HG03520 (cell line): Measurements from ENCODE around the gene PDXK.

ENCODE experiments used
- ATAC-seq: cut with Tn5 transposase; IDR thresholded peaks from one replicate; pipeline ENCODE4 v1.9.1; 2021; ENCODE audit warnings: mild to moderate bottlenecking, moderate library complexity; ENCODE audit not compliant: unreplicated experiment

The PDXK gene

DNA sequence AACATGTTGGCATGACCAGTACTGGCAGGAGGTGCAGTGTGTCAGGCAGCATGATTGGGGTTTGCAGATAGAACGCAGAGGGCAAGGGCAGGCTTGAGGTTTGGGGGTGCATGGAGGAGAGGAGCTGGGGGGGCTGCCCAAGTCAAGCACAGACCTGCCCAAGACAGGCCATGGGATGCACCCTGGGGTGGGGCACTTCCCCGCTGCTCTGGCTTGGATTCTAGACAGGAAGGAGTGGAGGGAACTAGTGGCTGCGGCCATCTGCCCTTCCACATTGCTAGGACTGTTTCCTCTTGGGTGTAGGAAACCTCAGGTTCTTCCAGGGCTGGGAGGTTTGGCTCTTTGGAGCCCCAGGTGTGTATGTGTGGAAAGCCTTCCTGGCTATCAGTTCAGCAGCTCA, 3.0 kb downstream of the PDXK start:
- no peak for ATAC-seq

DNA sequence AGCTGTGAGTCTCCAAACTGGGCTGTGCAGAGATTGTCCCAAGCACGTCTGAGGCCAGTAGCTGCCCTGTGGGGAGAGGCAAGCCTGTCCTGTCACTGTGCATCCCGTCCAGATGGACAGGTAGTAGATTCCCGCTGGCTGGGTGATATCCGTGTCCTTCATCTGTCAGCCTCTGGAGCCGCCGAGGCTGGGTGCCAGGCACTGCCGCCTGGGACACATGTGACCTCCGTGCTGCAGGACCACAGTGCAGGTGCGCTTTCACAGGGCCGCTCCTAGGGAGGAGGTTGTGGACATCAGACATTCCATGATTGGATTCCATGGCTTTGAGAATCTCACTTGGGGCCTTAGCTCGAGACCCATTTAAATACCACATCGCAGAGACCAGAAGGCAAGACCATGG, 4.7 kb downstream of the PDXK start:
- ATAC-seq = no peak

DNA sequence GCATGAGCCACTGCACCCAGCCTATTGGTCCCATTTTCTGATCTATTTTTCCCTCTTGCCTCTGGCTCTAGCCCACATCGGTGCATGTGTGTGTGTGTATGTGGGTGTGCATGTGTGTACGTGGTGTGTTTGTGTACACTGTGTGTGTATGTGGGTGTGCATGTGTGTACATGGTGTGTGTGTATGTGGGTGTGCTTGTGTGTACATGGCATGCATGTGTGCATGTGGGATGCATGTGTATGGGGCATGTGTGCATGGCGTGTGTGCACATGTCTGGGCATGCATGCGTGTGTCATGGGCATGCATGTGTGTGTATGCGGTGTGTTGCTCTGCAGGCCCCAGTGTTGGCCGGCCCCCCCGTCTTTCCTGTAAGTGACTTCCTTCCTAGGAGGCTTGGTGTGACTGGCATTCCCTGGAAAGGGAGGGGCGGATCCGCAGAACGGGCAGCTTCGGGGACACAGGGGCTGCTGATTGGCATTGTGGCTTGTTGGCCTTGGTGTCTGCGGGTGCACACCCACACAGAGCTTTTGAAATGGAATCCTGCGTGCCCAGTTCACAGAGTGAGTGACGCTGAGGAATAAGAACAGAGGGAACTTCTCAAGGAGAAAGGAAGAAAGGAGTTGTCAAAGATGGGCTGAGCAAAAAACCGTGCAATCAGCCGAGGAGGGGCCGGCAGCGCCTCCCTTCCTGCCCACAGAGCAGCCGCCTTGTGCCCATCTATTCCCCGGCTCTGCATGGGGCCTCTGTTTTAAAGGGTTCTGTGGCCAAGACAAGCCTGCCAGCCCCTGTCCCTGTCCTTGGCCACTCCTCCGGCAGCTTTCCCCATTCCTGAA, 8.0 kb downstream of the PDXK start:
- ATAC-seq = no peak

DNA sequence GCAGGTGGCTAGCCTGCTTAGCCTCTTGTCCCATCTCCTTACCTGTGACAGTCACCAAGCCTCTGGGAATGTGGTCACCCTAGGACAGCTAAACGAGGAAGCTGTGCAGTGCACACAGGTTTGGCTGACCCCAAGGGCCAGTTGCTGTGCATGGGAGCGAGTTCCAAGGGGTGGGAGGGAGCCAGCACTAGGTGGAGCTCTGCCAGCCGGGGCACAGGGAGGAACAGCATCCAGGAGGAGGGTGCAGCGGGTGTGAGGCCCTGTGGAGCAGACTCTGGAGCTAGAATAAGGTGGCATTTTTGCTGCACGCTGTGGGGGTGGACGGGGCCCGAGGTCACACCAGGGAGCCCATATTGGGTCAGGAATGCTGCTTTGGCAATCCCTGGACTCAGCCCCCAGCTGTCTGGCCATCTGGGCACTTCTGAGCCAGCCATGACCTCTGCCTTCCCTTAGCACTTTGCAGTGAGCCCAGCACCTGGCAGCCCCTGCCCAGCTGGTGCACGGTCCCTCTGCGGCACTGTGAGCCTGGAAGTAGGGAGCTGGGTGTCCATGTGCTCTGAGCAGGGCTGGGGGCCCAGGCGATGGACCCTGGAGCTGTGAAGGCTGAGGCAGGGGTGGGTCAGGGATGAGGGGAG, 8.7 kb downstream of the PDXK start:
- no peak for ATAC-seq

DNA sequence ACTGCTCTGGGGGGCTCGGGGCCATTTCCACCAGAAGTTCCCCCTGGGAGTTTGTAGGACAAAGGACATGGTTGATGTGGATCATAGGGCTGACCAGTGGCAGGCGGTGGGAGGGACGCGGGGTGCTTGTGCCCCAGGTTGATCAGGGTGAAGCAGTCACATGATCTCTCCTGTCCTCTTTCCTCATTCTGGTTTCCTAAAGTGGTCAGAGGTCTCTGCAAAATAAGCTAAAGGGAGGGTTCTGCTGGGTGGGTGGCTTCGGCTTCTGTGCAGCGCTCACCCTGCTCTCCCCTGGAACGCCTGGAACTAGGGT, 9.2 kb downstream of the PDXK start:
- ATAC-seq = no peak

DNA sequence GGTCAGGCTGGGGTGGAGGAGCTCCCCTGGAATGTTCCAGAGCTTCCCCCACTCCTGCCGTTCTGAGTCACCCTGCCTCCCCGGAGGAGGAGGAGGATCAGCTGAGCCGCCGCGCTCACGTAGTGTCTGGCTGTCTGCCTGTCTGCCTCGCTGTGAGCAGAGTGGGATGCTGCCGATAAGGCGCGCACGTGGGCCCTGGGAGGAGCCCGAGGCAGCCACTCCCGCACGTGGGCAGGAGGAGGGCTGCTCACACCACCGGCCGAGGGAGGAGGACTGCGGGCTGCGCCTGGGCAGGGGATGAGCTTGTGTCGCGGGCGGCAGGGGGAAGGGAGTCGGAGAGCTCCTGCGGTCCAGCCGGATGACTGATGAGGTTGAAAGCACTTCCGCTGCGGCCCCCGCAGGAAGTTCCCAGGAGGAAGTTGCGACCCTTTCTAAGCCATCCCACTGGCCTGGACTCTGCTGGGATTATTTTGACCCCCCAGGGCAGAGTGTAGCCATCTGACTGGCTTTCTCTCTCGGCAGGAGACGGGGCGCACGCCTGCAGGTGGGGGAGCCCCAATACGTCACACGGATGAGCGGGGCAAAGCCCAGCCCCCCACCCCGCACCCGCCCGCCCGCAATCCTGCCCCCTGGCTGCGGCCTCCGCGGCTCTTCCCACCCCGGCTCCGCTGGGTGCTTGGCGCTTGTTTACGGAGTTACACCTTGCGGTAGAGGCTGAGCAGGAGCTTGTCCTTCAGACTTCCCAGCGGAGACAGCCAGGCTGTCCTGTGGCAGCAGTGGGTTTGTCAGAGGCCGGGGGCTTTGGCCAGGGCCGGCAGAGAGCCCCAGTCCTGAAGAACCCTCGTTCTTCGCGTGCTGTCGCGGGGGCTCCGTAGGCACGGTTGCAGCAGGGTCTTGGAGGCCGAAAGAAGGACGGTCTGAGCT, 9.8 kb downstream of the PDXK start:
- peak; percentile 58 for ATAC-seq

DNA sequence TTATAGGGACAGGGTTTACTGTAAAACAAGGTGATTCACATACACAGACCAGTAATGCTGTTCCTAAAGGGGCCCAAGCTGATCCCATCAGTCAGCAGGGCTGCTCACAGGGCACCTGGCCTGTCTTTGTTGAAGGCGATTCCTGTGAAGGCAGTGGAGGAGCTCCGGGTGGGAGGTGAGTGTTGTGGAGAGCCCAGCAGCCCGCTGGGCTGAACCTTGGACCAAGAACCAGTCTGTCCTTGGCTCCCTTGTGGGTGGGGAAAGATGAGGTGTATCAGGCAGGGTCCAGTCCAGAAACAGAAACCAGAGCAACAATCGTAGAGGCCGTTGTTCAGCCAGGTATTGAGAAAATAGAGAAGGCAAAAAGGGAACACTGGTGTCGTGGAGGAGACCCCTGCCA, 12.5 kb downstream of the PDXK start:
- no peak for ATAC-seq

DNA sequence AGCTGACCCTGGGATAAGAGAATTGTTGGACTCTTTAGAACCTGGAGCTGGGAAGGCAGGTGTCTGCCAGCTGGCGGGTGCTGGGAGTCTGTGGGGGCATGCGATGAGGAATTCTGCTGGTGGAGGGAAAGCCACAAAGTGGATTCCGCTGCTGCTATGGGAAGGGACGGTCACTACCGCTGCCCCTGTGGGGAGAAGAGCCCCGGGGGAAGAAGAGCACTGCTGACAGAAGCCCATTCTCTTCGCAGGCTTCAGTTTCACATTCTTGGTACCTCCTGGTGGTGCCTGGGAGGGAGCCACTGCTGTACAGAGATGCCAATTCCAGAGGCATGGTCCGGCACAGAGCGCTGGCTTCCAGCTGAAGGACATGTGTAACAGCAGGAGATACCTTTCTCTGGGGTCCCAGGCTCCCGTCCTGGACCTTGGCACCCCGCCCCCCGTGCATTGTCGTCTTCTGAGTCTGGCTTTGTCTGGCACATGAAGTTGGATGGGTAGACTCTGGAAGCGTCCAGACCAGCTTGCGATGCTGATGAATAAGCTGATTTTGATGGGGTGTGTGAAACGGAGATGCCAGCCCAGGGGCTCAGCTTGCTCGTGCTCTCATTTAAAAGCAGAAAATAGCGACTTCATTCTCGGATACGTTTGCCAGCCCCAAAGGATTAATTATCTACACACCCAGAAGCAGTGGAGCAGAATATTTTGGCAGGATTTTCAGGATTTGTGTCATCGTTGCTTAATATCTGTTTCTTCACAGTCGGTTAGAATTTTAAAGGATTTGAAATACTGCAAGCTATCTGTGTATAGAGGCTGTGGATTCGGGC, 13.2 kb downstream of the PDXK start:
- ATAC-seq = no peak

DNA sequence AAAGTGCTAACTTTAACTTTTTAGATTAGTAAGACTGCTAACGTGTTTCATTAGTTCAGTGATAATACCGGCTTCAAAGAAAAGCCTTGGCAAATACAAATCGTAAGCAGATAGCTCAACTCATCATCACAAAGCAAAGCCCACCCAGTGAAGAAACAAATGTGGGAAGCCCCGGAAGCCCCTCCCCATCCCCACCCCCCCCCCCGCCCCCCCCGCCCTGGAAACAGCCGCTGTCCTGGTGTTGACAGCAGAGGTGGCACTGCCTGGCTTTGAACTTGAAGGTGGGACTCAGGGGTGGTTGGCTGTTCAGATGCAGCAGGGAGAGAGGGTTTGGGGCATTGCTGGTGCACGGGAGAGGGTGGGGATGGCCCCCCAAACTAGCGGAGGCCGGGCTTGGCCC, 14.1 kb downstream of the PDXK start:
- ATAC-seq = no peak

DNA sequence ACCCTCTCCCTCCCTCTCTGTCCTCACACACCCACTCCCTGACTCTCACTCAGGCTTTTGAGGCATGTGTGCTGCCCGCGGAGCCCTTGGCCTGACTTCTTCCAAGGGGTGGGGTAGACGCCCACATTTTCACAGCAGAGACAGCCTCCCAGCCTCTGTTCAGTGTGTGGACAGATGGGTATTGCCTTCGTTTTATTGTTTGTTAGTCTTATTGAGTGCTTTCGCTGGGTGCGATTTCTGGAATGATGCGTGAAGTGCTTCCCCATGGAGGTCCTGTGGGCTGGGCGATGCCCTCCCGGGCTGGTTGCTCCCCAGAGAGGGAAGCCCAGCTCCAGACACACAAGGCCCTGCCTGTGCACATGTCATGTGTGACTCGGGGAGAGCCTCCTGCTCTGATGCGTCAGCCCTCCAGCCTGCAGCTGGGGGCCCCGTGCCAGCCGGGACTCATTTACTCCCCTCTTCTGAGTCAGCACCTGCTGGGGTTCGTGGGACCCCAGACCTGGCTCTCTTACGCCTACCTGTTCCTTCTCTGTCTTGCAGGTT, 14.7 kb downstream of the PDXK start:
- ATAC-seq = no peak

DNA sequence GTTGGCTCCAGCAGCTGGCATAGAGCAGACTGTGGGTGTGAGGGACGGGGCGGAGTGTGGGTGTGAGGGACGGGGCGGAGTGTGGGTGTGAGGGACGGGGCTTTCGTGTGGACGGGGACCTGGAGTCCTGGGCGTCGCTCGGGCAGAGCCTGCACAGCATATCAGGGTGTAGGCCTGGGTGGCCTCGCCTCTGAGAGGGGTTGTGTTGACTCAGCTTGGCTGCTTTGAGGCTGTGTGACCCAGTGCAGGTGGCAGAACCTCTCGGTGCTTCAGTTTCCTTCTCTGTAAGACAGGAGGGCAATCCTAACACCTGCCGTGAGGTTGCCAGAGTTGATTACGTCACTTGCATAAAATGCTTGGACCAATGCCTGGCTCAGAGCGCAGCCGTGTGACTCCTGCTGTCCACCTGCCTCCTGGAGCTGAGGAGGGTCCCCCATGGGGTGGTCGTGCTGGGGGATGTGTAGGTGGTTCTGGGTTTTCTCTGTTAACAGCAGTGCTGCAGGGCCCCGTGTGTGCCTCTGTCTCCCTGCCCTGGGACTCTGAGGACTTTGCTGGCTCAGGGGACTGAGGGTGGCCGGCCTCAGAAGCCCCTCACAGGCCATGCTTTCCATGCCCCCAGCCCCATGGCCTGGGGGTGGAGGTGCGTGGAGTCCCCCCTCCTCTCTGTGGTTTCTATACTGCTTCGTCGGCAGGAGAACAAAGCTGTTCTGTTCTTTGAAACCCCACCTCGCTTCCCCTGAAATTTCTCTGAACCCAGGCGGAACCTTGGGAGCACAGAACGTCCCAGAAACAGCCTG, 15.4 kb downstream of the PDXK start:
- no peak for ATAC-seq

DNA sequence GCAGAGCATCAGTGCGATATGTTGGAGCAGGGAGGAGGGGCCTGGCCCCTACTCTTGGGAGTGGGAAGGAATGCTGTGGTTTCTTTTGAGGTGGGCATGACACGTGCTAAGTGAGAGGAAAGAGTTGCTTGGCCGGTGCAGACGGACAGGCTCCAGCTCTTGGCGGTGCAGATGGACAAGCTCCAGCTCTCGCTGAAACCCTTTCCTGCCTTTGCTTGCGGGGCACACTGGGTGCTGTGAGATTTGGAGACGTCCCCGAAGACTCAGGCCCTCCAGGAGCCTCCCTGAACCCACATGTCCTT, 15.9 kb downstream of the PDXK start:
- ATAC-seq = no peak

DNA sequence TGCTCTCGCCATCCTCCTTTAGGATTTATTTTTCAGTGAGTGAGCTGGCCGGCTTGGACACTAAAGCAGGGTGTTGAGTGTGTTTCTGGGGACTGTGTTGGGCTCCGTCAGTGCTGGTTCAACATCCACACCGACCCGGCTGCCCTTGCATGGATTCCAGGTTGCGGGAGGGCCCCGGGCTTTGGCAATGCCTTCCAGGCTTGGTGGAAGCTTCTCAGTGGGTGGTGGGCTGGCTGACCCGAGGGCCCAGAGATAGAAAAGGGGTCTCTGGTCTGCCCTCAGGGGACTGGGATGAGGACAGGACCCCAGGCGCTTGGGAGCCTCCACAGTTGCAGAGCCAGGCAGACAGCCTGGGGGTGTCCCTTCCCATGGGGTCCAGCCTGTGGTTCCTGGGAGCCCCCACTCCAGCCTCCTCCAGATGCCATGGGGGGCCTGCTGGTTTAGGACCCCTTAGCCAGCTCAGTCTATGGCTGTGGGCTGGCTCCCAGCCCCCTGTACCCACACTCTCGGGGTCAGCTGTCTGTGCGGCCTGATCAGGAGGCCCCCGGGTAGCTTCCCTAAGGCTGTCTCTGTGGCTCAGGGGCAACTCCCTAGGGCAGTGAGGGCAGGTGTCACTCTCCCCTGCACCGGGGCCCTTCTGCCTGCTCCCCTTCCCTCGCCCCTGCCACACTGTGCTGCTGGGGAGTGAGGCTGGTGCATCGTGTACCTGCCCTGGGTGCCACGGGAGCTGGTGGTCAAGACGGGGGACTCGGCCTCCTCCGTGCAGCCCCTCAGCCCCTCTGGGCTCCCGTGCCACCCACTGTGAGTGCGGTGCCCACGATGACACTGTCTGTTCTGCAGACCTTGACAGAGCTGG, 16.5 kb downstream of the PDXK start:
- no peak for ATAC-seq

DNA sequence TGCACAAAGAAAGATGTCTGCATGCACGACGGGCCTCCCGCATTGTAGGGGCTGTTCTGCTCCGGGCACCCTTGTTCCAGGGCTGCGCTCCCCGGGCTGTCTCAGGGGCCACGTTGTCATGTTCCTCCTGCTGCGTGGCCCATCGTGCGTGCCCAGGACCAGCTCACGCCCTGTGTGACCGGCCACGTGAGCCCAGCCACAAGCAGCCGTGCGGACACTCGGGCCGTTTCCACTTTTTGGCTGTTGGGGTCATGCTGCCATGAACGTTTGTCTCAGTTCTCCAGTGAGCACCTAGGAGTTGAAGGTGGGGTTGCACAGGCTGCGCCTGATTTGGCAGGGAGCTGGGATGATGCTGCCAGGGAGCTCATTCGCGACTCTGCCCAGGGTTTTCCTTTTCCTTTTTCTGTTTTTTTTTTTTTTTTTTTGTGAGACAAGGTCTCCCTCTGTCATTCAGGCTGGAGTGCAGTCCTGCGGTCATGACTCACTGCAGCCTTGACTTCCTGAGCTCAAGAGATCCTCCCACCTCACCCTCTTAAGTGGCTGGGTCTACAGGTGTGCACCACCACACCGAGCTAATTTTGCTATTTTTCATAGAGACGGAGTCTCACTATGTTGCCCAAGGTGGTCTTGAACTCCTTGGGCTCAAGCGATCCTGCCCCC, 17.4 kb downstream of the PDXK start:
- ATAC-seq = no peak

DNA sequence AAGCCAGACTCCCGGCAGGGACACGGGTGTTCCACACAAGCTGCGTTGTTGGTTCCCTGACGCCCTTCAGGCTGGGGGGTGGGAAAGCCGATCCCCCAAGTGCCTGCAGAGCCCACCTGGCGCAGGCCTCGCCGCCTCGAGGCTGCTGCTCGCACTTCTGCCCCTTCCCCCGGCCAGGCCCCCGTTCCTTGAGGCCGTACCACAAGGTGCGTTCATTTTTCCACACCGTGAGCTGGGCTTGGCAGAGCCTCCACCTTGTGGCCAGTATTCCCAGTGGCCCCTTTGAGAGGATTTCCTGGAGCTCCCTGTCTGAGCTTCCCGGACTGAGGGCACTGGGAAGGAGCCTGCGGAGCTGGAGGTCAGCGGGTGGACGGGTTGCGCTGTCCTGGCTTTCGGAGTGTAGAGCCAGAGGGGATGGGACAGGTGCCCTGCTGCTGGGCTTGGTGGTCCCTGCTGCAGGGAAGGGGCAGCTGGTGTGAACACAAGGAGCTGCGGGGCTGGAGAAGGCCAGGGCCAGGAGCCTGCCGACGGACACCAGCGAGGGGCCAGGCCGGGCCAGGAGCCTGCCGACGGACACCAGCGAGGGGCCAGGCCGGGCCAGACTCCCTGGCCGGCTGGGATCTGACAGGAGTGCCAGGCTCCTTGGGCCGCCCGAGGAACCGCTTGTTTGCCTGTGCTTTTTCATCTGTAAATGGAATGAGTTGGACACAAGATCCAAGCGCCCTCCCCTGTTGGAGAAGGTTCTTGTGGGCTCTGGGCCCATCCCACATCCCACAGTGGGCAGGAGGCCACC, 18.4 kb downstream of the PDXK start:
- ATAC-seq = no peak

DNA sequence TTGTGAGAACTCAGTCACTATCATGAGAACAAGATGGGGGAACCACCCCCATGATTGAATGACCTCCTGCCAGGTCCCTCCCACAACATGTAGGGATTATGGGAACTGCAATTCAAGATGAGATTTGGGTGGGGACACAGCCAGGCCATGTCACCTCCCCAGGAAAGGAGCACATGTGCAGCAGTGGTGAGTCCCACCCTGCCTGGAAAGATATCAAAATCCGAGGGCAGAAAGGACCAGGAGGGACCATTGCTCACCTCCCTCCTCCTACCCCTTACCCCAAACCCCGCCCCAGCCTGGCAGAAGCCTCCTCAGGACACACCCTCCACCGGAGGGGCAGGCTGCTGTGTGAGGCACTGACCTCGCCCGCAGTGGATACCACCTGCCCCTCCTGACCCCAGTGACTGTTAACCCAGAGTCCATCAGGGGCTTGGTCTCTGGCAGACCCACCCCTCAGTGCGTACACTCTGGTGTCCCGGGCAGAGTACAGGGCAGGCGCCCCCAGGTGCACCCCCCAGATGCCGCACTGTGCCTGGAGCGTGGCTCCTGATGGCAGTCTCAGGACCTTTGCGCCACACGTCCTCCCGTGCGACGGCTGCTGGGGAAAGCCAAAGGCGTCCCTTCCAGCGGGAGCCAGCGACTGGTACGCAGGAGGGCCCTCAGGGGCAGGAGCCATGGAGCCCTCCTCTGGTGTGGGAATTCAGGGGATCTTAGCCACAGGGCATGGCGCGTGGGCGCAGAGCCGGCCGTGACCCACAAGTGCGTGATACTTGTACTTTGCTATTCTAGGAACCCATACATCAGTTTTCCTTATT, 20.9 kb downstream of the PDXK start:
- no peak for ATAC-seq
